ENCODE results near the gene HCRT.

Gene HCRT

GRCh38 chr17:42182927-42183734 is 2.1 kb downstream of the HCRT start:
- Histone ChIP-seq H2BK5ac (ENCODE audit: low read length) (no peak overlapping the region), H3K18ac (ENCODE audit: low read length) (no peak overlapping the region), H3K4me1 (ENCODE audit: control insufficient read depth in 2 of 2, insufficient read depth in 1 of 2, low read depth in 1 of 2, low read length in 2 of 2) (peaks cover 21 to 22% of the 10 kb centered on the region in 2 donors), H2AFZ (ENCODE audit: low read length) (peak overlapping the region; percentile 95), H3K36me3 (replicated peaks in 1 of 2; ENCODE audit: control insufficient read depth in 2 of 2, insufficient read depth in 2 of 2, low read length in 2 of 2) (no peaks in the 10 kb centered on the region), H2BK15ac (ENCODE audit: low read length) (no peak overlapping the region), H2BK12ac (ENCODE audit: low read length) (no peak overlapping the region), H2BK120ac (ENCODE audit: low read depth, low read length) (no peak overlapping the region), H3K27me3 (ENCODE audit: control insufficient read depth in 3 of 3, insufficient read depth in 3 of 3, low read depth in 1 of 3, low read length in 3 of 3) (peaks cover 15 to 61% (median 52%) of the 10 kb centered on the region in 3 experiments), H3K27ac (replicated peaks; ENCODE audit: low read length) (no peak overlapping the region), H3K14ac (ENCODE audit: low read length) (no peak overlapping the region), H3K23ac (ENCODE audit: low read depth, low read length, poor library complexity) (no peak overlapping the region), H3K79me1 (ENCODE audit: low read depth, low read length) (no peaks in the 10 kb centered on the region), H4K8ac (ENCODE audit: low read depth, low read length) (no peak overlapping the region), H3K9ac (ENCODE audit: low read depth, low read length, poor library complexity) (no peak overlapping the region), H3K4me3 (ENCODE audit: low read length in 2 of 2) (peak overlapping the region in 1 of 2 donors; percentile 52), H3K4ac (ENCODE audit: low read length) (no peak overlapping the region), H4K91ac (ENCODE audit: low read depth, low read length, poor library complexity) (no peak overlapping the region), H2AK5ac (ENCODE audit: low read depth, low read length) (no peak overlapping the region), H3K9me3 (replicated peaks in 1 of 2; ENCODE audit: control insufficient read depth in 2 of 2, insufficient read depth in 1 of 2, low read depth in 1 of 2, low read length in 2 of 2) (peaks cover 0 to 2% of the 10 kb centered on the region in 2 donors), H3K4me2 (ENCODE audit: insufficient read depth, low read length, poor library complexity, severe bottlenecking) (peak overlapping the region; percentile 82)
- no peak for DNase-seq (ENCODE audit: low spot score)
- WGBS, 2 donors (ENCODE audit: extremely low coverage in 2 of 2, insufficient read length in 2 of 2, insufficient replicate concordance in 1 of 2): no CpG with 5 or more reads among the region's 9 CpGs

DNA sequence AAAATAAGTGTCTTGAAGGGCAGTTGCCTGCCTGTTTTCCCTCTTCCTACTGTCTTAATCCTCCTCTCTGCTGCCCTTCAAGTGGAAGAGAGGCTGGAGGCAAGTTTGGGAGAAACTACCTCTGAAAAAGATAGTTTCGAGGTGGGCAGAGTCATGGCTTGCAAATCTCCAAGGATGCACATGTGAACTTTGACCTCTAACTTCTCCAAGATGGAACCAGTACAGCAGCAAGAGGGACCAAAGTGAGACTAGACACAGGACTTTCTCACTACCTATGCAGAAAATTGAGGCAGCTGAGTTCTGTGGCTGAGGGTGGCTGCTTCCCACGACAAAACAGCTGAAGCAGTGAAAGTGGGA is 3.4 kb downstream of the HCRT start:
- Histone ChIP-seq H3K4me1 (ENCODE audit: control insufficient read depth in 2 of 2, insufficient read depth in 1 of 2, low read depth in 1 of 2, low read length in 2 of 2) (peaks cover 19 to 21% of the 10 kb centered on the region in 2 donors), H2AFZ (ENCODE audit: low read length) (no peak overlapping the region), H3K27me3 (ENCODE audit: control insufficient read depth in 3 of 3, insufficient read depth in 3 of 3, low read depth in 1 of 3, low read length in 3 of 3) (peaks cover 15 to 62% (median 52%) of the 10 kb centered on the region in 3 experiments), H3K18ac (ENCODE audit: low read length) (no peak overlapping the region), H3K4me2 (ENCODE audit: insufficient read depth, low read length, poor library complexity, severe bottlenecking) (no peak overlapping the region), H3K4me3 (ENCODE audit: low read length in 2 of 2) (no peak overlapping the region), H2BK5ac (ENCODE audit: low read length) (no peak overlapping the region), H2AK5ac (ENCODE audit: low read depth, low read length) (no peak overlapping the region), H3K14ac (ENCODE audit: low read length) (no peak overlapping the region), H3K9me3 (replicated peaks in 1 of 2; ENCODE audit: control insufficient read depth in 2 of 2, insufficient read depth in 1 of 2, low read depth in 1 of 2, low read length in 2 of 2) (peaks cover 0 to 2% of the 10 kb centered on the region in 2 donors), H3K27ac (replicated peaks; ENCODE audit: low read length) (no peak overlapping the region), H2BK12ac (ENCODE audit: low read length) (no peak overlapping the region), H2BK15ac (ENCODE audit: low read length) (no peak overlapping the region), H3K79me1 (ENCODE audit: low read depth, low read length) (no peaks in the 10 kb centered on the region), H4K8ac (ENCODE audit: low read depth, low read length) (no peak overlapping the region), H3K36me3 (replicated peaks in 1 of 2; ENCODE audit: control insufficient read depth in 2 of 2, insufficient read depth in 2 of 2, low read length in 2 of 2) (no peaks in the 10 kb centered on the region), H4K91ac (ENCODE audit: low read depth, low read length, poor library complexity) (no peak overlapping the region), H2BK120ac (ENCODE audit: low read depth, low read length) (no peak overlapping the region), H3K23ac (ENCODE audit: low read depth, low read length, poor library complexity) (no peak overlapping the region), H3K9ac (ENCODE audit: low read depth, low read length, poor library complexity) (no peak overlapping the region), H3K4ac (ENCODE audit: low read length) (no peak overlapping the region)
- no peak for DNase-seq (ENCODE audit: low spot score)
- WGBS, 2 donors (ENCODE audit: extremely low coverage in 2 of 2, insufficient read length in 2 of 2, insufficient replicate concordance in 1 of 2): no CpG with 5 or more reads among the region's 2 CpGs

GRCh38 chr17:42180922-42181850 is 4.1 kb downstream of the HCRT start, which contains the start of gene KCNH4:
Gene KCNH4, minus strand, starts transcription at chr17:42181142. Its CDS starts 197 bp downstream, at chr17:42180945.
- WGBS, 2 donors (ENCODE audit: extremely low coverage in 2 of 2, insufficient read length in 2 of 2, insufficient replicate concordance in 1 of 2): no CpG with 5 or more reads among the region's 60 CpGs
- H3K27me3 ChIP-seq (ENCODE audit: control insufficient read depth in 3 of 3, insufficient read depth in 3 of 3, low read depth in 1 of 3, low read length in 3 of 3): peaks cover 15 to 62% (median 52%) of the 10 kb centered on the region in 3 experiments
- peak within 1 kb of the TSS; percentile 22 for H3K4me2 ChIP-seq (ENCODE audit: insufficient read depth, low read length, poor library complexity, severe bottlenecking)
- H3K4ac ChIP-seq (ENCODE audit: low read length): no peak within 1 kb of the TSS
- no peaks in the 10 kb centered on the region for H3K79me1 ChIP-seq (ENCODE audit: low read depth, low read length)
- no peak for DNase-seq (ENCODE audit: low spot score)
- no peak within 1 kb of the TSS for H3K18ac ChIP-seq (ENCODE audit: low read length)
- no peak within 1 kb of the TSS for H2BK15ac ChIP-seq (ENCODE audit: low read length)
- H3K23ac ChIP-seq (ENCODE audit: low read depth, low read length, poor library complexity): peak within 1 kb of the TSS; percentile 56
- H4K8ac ChIP-seq (ENCODE audit: low read depth, low read length): no peak within 1 kb of the TSS
- no peak within 1 kb of the TSS for H2BK12ac ChIP-seq (ENCODE audit: low read length)
- H2AFZ ChIP-seq (ENCODE audit: low read length): peak within 1 kb of the TSS; percentile 80
- no peaks in the 10 kb centered on the region for H3K36me3 ChIP-seq (replicated peaks in 1 of 2; ENCODE audit: control insufficient read depth in 2 of 2, insufficient read depth in 2 of 2, low read length in 2 of 2)
- H3K4me1 ChIP-seq (ENCODE audit: control insufficient read depth in 2 of 2, insufficient read depth in 1 of 2, low read depth in 1 of 2, low read length in 2 of 2): peaks cover 19 to 21% of the 10 kb centered on the region in 2 donors
- H3K9me3 ChIP-seq (replicated peaks in 1 of 2; ENCODE audit: control insufficient read depth in 2 of 2, insufficient read depth in 1 of 2, low read depth in 1 of 2, low read length in 2 of 2): peaks cover 0 to 2% of the 10 kb centered on the region in 2 donors
- no peak within 1 kb of the TSS for H2BK5ac ChIP-seq (ENCODE audit: low read length)
- no peak within 1 kb of the TSS for H2BK120ac ChIP-seq (ENCODE audit: low read depth, low read length)
- no peak within 1 kb of the TSS for H2AK5ac ChIP-seq (ENCODE audit: low read depth, low read length)
- no peak within 1 kb of the TSS for H3K9ac ChIP-seq (ENCODE audit: low read depth, low read length, poor library complexity)
- H3K27ac ChIP-seq (replicated peaks; ENCODE audit: low read length): no peak within 1 kb of the TSS
- H3K14ac ChIP-seq (ENCODE audit: low read length): no peak within 1 kb of the TSS
- peak within 1 kb of the TSS in 1 of 2 donors; percentile 25 for H3K4me3 ChIP-seq (ENCODE audit: low read length in 2 of 2)
- H4K91ac ChIP-seq (ENCODE audit: low read depth, low read length, poor library complexity): no peak within 1 kb of the TSS
